Activated CD4-positive, alpha-beta T cell treated with anti-CD3 and anti-CD28 coated beads, Interleukin-2, amount 50 U/mL, for 4 hours (primary cell): ENCODE data around the gene MLXIPL.
"Not testable (repeated sequence)": the region's sequence is repeated elsewhere in the genome, so short reads cannot be mapped to it uniquely, and the experiment has no call there.

Source experiments
- DNase-seq, 2 experiments: peaks; one replicate each; pipeline ENCODE4 v3.0.0-alpha.2; 2020

The MLXIPL gene

GRCh38 chr7:73623798-73624668, at the start of gene MLXIPL:
MLXIPL (minus strand) TSS chr7:73624522; CDS start chr7:73624492, 30 bp downstream.
- peak; percentile 37 to 47 for DNase-seq

GRCh38 chr7:73671857-73672445, 47.6 kb upstream of the MLXIPL start:
- no peak for DNase-seq

- no peak for DNase-seq
These were observed 47.0 kb upstream of the MLXIPL start for GRCh38 chr7:73671322-73671661.

GRCh38 chr7:73669858-73670385, 45.6 kb upstream of the MLXIPL start:
- DNase-seq = no peak

GRCh38 chr7:73669288-73669701, 45.0 kb upstream of the MLXIPL start:
- DNase-seq = no peak

GRCh38 chr7:73668886-73669230, 44.5 kb upstream of the MLXIPL start:
- DNase-seq = no peak

- no peak for DNase-seq
These were observed 44.0 kb upstream of the MLXIPL start for GRCh38 chr7:73668103-73668885.

GRCh38 chr7:73667344-73668102, 43.2 kb upstream of the MLXIPL start, which contains the start of gene VPS37D:
VPS37D (plus strand) TSS chr7:73667831; CDS start chr7:73667959, 128 bp downstream.
- peak; percentile 90 to 91 for DNase-seq

- DNase-seq = no peak
These were observed 38.7 kb upstream of the MLXIPL start for GRCh38 chr7:73663033-73663432.

GRCh38 chr7:73660594-73660993, 36.3 kb upstream of the MLXIPL start:
- DNase-seq = not testable (repeated sequence)

- DNase-seq = no peak
These were observed 35.7 kb upstream of the MLXIPL start for GRCh38 chr7:73659983-73660382.

- not testable (repeated sequence) for DNase-seq
These were observed 31.0 kb upstream of the MLXIPL start for GRCh38 chr7:73655309-73655708.

- DNase-seq = no peak
These were observed 28.2 kb upstream of the MLXIPL start for GRCh38 chr7:73652541-73652949.

- DNase-seq = no peak
These were observed 26.2 kb upstream of the MLXIPL start for GRCh38 chr7:73650524-73650923.

- no peak for DNase-seq
These were observed 25.3 kb upstream of the MLXIPL start for GRCh38 chr7:73649576-73649975.

GRCh38 chr7:73648593-73649332, 24.4 kb upstream of the MLXIPL start:
- DNase-seq = no peak

GRCh38 chr7:73647725-73648592, 23.6 kb upstream of the MLXIPL start:
- peak in 1 of 2 experiments; percentile 22 for DNase-seq

- no peak for DNase-seq
These were observed 22.7 kb upstream of the MLXIPL start for GRCh38 chr7:73646785-73647724.

GRCh38 chr7:73645643-73646174, 21.4 kb upstream of the MLXIPL start:
- DNase-seq = no peak
